ENCODE measurements around the gene ATG7.

GRCh38 chr3:11386465-11387113 lies 114.4 kb downstream of the ATG7 start:
- no peak for TF ChIP-seq EZH2 (IDR thresholded peaks at IDR 0.05; ENCODE audit: low read depth)
- TF ChIP-seq CTCF (conservative IDR thresholded peaks at IDR 0.05): no peak

All from PC-9 (cell line).